HCT116 (cell line): ENCODE measurements around the gene NCMAP. TPM values are rescaled to one million over a fixed set of nuclear protein-coding genes. Genes with fewer than 3 reads are reported as not detected.

Experiments
- ATAC-seq: fragments of 200-7000 bp; cut with Tn5 transposase; 2 replicates; pipeline ENCODE4 v1.9.1; 2020; ENCODE audit warnings: mild to moderate bottlenecking, moderate library complexity
- BruUV-seq: library from RNA; stranded (reverse); fragments of 400-500 nt; replicated peaks from 2 replicates; lab custom pipeline; 2021; lab: Mats Ljungman, UMichigan
- CTCF ChIA-PET: fragments of 300-600 bp; sonication (Branson Sonifier 250); formaldehyde crosslinking; loops from one replicate; lab custom pipeline; 2021; ENCODE audit warnings: antibody characterized with exemption; lab: Charles Lee
- POLR2A ChIA-PET: fragments of 300-600, 350-600 bp; sonication (Branson Sonifier 250); formaldehyde crosslinking; loops from one replicate; lab custom pipeline; 2021; ENCODE audit warnings: antibody characterized with exemption; lab: Charles Lee
- RAD21 ChIA-PET, 2 experiments: fragments of 300-600 bp; sonication (Branson Sonifier 250); formaldehyde crosslinking; loops; one replicate each; lab custom pipeline; 2023; ENCODE audit warnings: low total read pairs in 2 of 2; ENCODE audit not compliant: uncharacterized antibody in 2 of 2, unreplicated experiment in 2 of 2, low non-redundant PET in 1 of 2; lab: Charles Lee
- DNase-seq: peaks from one replicate; pipeline ENCODE4 v3.0.0-alpha.2; 2010; ENCODE audit warnings: low read depth, low spot score
- H2AFZ ChIP-seq: fragments of 200-600 bp; shearing (Covaris generic), sonication (generic); 2 replicates; pipeline ENCODE4 v1.6.1; 2017; ENCODE audit warnings: low read depth, mixed run types, mixed read lengths, antibody characterized with exemption, low read length; ENCODE audit not compliant: poor library complexity, severe bottlenecking
- H3K27ac ChIP-seq: 2 replicates; pipeline ENCODE4 v1.5.1; 2012; ENCODE audit warnings: low read depth, low read length
- H3K27me3 ChIP-seq: fragments of 200-600 bp; sonication (generic); 2 replicates; pipeline ENCODE4 v1.6.1; 2016; ENCODE audit warnings: mixed run types, low read length, mixed read lengths; ENCODE audit not compliant: insufficient read depth
- H3K36me3 ChIP-seq, 2 experiments: fragments of 200-500 bp in 1 of 2; fragments of 200-600 bp in 1 of 2; sonication (Bioruptor generic) in 1 of 2; sonication (generic) in 1 of 2; 2 replicates each; pipeline versions ENCODE4 v1.5.1 to v1.6.1; 2014 to 2016; ENCODE audit warnings: low read length in 2 of 2, inconsistent platforms in 1 of 2, mixed read lengths in 1 of 2, mixed run types in 1 of 2; ENCODE audit not compliant: insufficient read depth in 2 of 2, control insufficient read depth in 1 of 2
- H3K4me1 ChIP-seq, 2 experiments: fragments of 200-600 bp in 1 of 2; sonication (generic) in 1 of 2; 2 replicates each; pipeline versions ENCODE4 v1.5.1 to v1.6.1; 2012 to 2017; ENCODE audit warnings: low read length in 2 of 2, inconsistent platforms in 1 of 2, mild to moderate bottlenecking in 1 of 2, mixed read lengths in 1 of 2, mixed run types in 1 of 2, moderate library complexity in 1 of 2; ENCODE audit not compliant: insufficient read depth in 2 of 2, control insufficient read depth in 1 of 2
- H3K4me2 ChIP-seq: fragments of 200-600 bp; sonication (generic); 2 replicates; pipeline ENCODE4 v1.6.1; 2017; ENCODE audit warnings: mixed run types, low read length, mixed read lengths
- H3K4me3 ChIP-seq, 2 experiments: fragments of 200-600 bp in 1 of 2; sonication (generic) in 1 of 2; replicated peaks in 1 of 2; 2 replicates each; pipeline ENCODE4 v1.5.1; 2011 to 2016; ENCODE audit warnings: low read length in 2 of 2, control low read depth in 1 of 2, low read depth in 1 of 2, mild to moderate bottlenecking in 1 of 2, mixed read lengths in 1 of 2, mixed run types in 1 of 2
- H3K79me2 ChIP-seq: fragments of 200-600 bp; sonication (generic); 2 replicates; pipeline ENCODE4 v1.6.1; 2017; ENCODE audit warnings: mild to moderate bottlenecking, mixed run types, low read length, moderate library complexity, mixed read lengths; ENCODE audit not compliant: insufficient read depth
- H3K9ac ChIP-seq: fragments of 200-600 bp; sonication (generic); 2 replicates; pipeline ENCODE4 v1.6.1; 2016; ENCODE audit warnings: low read length, mixed read lengths
- H3K9me2 ChIP-seq: fragments of 200-600 bp; sonication (generic), shearing (Covaris generic); 2 replicates; pipeline ENCODE4 v1.6.1; 2017; ENCODE audit warnings: mixed run types, mild to moderate bottlenecking, moderate library complexity; ENCODE audit not compliant: insufficient read depth
- H3K9me3 ChIP-seq, 2 experiments: fragments of 200-500 bp in 1 of 2; fragments of 200-600 bp in 1 of 2; sonication (Bioruptor generic) in 1 of 2; sonication (generic) in 1 of 2; 2 replicates each; pipeline ENCODE4 v1.6.1; 2014 to 2017; ENCODE audit warnings: low read length in 2 of 2, mixed read lengths in 2 of 2, inconsistent platforms in 1 of 2, low read depth in 1 of 2, mild to moderate bottlenecking in 1 of 2, mixed run types in 1 of 2, moderate library complexity in 1 of 2; ENCODE audit not compliant: control insufficient read depth in 1 of 2, insufficient read depth in 1 of 2
- H4K20me1 ChIP-seq: fragments of 200-600 bp; sonication (generic), shearing (Covaris generic); 2 replicates; pipeline ENCODE4 v1.6.1; 2017; ENCODE audit warnings: mixed run types, mild to moderate bottlenecking, moderate library complexity; ENCODE audit not compliant: insufficient read depth
- CBX3 ChIP-seq: IDR thresholded peaks from 2 replicates; pipeline ENCODE4 v1.6.1; 2012; ENCODE audit warnings: low read depth
- CEBPB ChIP-seq: IDR thresholded peaks from 2 replicates; pipeline ENCODE4 v1.6.1; 2012; ENCODE audit warnings: low read depth
- EGR1 ChIP-seq: IDR thresholded peaks from 2 replicates; pipeline ENCODE4 v1.6.1; 2012; ENCODE audit warnings: low read depth
- EZH2 ChIP-seq: fragments of 200-600 bp; sonication (generic); IDR thresholded peaks from 2 replicates; pipeline ENCODE4 v1.6.1; 2017; ENCODE audit warnings: antibody characterized with exemption, mixed run types
- EZH2phosphoT487 ChIP-seq: fragments of 200-600 bp; IDR thresholded peaks from 2 replicates; pipeline ENCODE4 v1.6.1; 2018; ENCODE audit warnings: antibody characterized with exemption, borderline replicate concordance
- JUND ChIP-seq: IDR thresholded peaks from 2 replicates; pipeline ENCODE4 v1.6.1; 2012
- MAX ChIP-seq: IDR thresholded peaks from 2 replicates; pipeline ENCODE4 v1.6.1; 2012
- RAD21 ChIP-seq: IDR thresholded peaks from 2 replicates; pipeline ENCODE4 v1.6.1; 2012; ENCODE audit warnings: low read depth, mild to moderate bottlenecking
- YY1 ChIP-seq: IDR thresholded peaks from 2 replicates; pipeline ENCODE4 v1.6.1; 2011; ENCODE audit warnings: low read length, low read depth, moderate library complexity, mild to moderate bottlenecking; ENCODE audit not compliant: insufficient replicate concordance; ENCODE audit errors: extremely low read depth
- ZBTB33 ChIP-seq: IDR thresholded peaks from 2 replicates; pipeline ENCODE4 v1.6.1; 2011; ENCODE audit warnings: mild to moderate bottlenecking, low read length, moderate library complexity; ENCODE audit not compliant: insufficient replicate concordance; ENCODE audit errors: extremely low read depth
- ZFX ChIP-seq: fragments of 450-650 bp; IDR thresholded peaks from 2 replicates; pipeline ENCODE4 v1.6.1; 2017
- ZNF274 ChIP-seq: fragments of 200-500 bp; sonication (Bioruptor generic); IDR thresholded peaks from 2 replicates; pipeline ENCODE4 v1.6.1; 2014; ENCODE audit warnings: mild to moderate bottlenecking, low read depth, low read length, inconsistent platforms
- intact Hi-C: fragments of 100-400 bp; cut with micrococcal nuclease; formaldehyde crosslinking; loops from 2 replicates; pipeline ENCODE4 v1.10.0; 2022
- total RNA-seq: library from RNA; stranded (reverse); gene quantifications from one replicate; pipeline ENCODE4 v1.2.1, GENCODE V29; 2021; ENCODE audit not compliant: unreplicated experiment
- TF ChIP-seq, protein P1 (sequence below): IDR thresholded peaks from 2 replicates; pipeline ENCODE4 v1.6.1; 2012; ENCODE audit warnings: low read depth
- TF ChIP-seq, protein P2 (sequence below), 3 experiments: fragments of 200-600 bp in 1 of 3; sonication (generic) in 1 of 3; IDR thresholded peaks in 2 of 3; conservative IDR thresholded peaks in 1 of 3; 2 replicates each; pipeline ENCODE4 v1.5.1; 2012 to 2017; ENCODE audit warnings: low read depth in 2 of 3, low read length in 2 of 3, antibody characterized with exemption in 1 of 3, borderline replicate concordance in 1 of 3, control low read depth in 1 of 3, mild to moderate bottlenecking in 1 of 3, mixed read lengths in 1 of 3, mixed run types in 1 of 3, moderate library complexity in 1 of 3; ENCODE audit not compliant: insufficient read depth in 1 of 3

Gene NCMAP
- total RNA-seq, 1 experiment from 2014 or later = 0.84 TPM

DNA sequence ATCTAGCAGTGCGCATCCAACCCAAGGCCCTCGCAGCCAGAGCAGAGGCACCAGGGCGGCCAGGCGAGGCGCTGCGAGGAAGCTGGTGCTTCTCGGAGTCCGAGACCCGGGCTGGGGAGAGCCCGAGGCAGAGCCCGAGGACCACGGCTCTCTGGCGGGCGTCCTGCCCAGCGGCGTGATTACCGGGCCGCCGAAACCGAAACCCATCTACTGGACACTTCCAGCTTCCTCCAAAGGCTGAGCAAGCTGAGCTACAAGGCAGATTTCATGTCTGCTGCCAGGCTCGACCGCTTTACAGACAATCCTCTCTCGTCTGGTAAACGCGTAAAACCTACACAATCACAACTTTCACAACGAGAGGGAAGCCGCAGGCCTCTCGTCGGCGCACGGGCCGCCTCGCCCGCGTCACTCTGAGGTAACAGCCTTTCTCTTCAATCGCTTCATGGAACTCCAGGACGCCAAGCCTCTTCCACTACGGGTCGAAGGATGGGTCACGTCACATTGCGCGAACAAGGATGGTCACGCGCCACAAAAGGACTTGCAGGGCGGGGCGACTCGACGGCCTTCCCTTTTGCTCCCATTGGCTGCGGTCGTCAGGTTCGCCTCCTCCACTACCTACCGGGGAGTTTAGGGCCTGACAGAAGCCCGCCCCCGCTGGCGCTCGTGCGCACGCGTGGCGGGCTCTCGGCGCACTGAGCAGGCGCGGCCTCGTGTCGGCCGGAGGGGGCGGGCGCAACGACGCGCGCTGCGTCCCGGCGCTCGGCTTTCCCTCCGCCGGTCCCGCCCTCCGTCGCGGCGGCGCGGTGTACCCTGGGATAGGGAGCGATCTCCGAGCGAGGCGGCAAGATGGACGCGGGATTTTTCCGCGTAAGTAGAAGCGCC is 86.8 kb downstream of the NCMAP start, which contains the start of gene SRRM1 (continued):
- TF ChIP-seq ZNF274 = no peak
- TF ChIP-seq EZH2phosphoT487 = no peak
- peak; percentile 79 for TF ChIP-seq MAX
- TF ChIP-seq EGR1 = peak; percentile 97

DNA sequence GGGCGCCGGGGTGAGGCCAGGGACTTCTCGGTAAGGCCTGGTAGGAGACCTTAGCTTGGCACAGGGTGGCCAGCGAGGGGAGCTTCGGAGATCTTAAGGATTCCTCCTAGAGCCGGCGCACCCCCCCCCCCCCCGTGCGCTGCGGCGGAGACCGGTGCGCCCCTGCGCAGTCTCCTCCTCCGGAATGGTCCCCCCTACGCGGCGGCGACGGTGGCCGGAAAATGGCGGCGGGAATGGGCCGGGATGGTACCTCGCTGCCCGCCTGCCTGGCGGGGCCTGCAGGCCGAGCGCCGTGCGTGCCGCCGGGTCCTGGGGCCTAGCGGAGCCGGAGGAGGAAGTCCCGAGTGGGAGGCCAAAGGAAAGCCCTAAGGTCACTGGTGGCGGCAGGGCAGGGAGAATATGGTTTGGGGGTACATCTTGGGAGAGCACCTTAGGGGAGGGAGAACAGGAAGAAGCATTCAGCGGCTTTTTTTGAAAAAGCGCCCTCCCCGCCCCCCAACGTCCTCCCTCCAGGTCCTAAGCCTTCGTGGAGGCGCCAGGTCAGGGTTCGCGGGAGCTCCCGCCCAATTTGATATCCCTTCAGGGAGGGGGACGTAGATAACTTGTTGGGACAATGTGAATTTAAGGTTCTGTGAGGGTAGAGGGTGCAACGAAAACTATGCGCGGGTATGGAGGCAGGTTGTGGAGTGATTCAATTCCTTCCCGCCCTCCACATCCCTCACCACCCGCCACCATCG is 87.6 kb downstream of the NCMAP start:
- H3K4me3 ChIP-seq = peak overlapping the region; percentile 76 to 92
- ATAC-seq (peak; percentile 51), DNase-seq (no peak)
- H3K4me1 ChIP-seq = peaks cover 21 to 26% of the 10 kb centered on the region in 2 experiments; a peak in 3 of 4 replicates
- H3K27me3 ChIP-seq = no peaks in the 10 kb centered on the region
- H2AFZ ChIP-seq = no peak overlapping the region
- intact Hi-C loops = no loop called here
- CTCF ChIA-PET = no interaction called here
- H3K27ac ChIP-seq = peak overlapping the region; percentile 91
- no TSS peak for BruUV-seq
- no peaks in the 10 kb centered on the region for H3K9me2 ChIP-seq
- H3K9ac ChIP-seq = peak overlapping the region; percentile 96
- H4K20me1 ChIP-seq = peaks cover 26% of the 10 kb centered on the region; the same call in 1 of the 2 replicates
- POLR2A ChIA-PET = no interaction called here
- RAD21 ChIA-PET = interaction anchor here in 1 of 2 experiments (0.6 kb wide), 1 partner anchor 252 kb away, joined by 3 read pairs; no protein-coding TSS in a partner anchor
- no peaks in the 10 kb centered on the region for H3K9me3 ChIP-seq
- H3K4me2 ChIP-seq = peak overlapping the region; percentile 88
- peaks cover 25 to 31% of the 10 kb centered on the region in 2 experiments for H3K36me3 ChIP-seq
- peaks cover 54% of the 10 kb centered on the region for H3K79me2 ChIP-seq
- no peak for TF ChIP-seq JUND
- TF ChIP-seq, protein P1, sequence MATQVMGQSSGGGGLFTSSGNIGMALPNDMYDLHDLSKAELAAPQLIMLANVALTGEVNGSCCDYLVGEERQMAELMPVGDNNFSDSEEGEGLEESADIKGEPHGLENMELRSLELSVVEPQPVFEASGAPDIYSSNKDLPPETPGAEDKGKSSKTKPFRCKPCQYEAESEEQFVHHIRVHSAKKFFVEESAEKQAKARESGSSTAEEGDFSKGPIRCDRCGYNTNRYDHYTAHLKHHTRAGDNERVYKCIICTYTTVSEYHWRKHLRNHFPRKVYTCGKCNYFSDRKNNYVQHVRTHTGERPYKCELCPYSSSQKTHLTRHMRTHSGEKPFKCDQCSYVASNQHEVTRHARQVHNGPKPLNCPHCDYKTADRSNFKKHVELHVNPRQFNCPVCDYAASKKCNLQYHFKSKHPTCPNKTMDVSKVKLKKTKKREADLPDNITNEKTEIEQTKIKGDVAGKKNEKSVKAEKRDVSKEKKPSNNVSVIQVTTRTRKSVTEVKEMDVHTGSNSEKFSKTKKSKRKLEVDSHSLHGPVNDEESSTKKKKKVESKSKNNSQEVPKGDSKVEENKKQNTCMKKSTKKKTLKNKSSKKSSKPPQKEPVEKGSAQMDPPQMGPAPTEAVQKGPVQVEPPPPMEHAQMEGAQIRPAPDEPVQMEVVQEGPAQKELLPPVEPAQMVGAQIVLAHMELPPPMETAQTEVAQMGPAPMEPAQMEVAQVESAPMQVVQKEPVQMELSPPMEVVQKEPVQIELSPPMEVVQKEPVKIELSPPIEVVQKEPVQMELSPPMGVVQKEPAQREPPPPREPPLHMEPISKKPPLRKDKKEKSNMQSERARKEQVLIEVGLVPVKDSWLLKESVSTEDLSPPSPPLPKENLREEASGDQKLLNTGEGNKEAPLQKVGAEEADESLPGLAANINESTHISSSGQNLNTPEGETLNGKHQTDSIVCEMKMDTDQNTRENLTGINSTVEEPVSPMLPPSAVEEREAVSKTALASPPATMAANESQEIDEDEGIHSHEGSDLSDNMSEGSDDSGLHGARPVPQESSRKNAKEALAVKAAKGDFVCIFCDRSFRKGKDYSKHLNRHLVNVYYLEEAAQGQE = no peak
- TF ChIP-seq ZFX = peak; percentile 87
- no peak for TF ChIP-seq CBX3
- TF ChIP-seq CEBPB = no peak
- no peak for TF ChIP-seq YY1
- TF ChIP-seq, protein P2, sequence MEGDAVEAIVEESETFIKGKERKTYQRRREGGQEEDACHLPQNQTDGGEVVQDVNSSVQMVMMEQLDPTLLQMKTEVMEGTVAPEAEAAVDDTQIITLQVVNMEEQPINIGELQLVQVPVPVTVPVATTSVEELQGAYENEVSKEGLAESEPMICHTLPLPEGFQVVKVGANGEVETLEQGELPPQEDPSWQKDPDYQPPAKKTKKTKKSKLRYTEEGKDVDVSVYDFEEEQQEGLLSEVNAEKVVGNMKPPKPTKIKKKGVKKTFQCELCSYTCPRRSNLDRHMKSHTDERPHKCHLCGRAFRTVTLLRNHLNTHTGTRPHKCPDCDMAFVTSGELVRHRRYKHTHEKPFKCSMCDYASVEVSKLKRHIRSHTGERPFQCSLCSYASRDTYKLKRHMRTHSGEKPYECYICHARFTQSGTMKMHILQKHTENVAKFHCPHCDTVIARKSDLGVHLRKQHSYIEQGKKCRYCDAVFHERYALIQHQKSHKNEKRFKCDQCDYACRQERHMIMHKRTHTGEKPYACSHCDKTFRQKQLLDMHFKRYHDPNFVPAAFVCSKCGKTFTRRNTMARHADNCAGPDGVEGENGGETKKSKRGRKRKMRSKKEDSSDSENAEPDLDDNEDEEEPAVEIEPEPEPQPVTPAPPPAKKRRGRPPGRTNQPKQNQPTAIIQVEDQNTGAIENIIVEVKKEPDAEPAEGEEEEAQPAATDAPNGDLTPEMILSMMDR (IDR thresholded peaks at IDR 0.05 in 2 of 3, conservative IDR thresholded peaks at IDR 0.05 in 1 of 3; ENCODE audit: borderline replicate concordance in 1 of 3, insufficient read depth in 1 of 3, low read depth in 2 of 3, low read length in 2 of 3) = no peak
- TF ChIP-seq EZH2 = no peak
- no peak for TF ChIP-seq RAD21
- no peak for TF ChIP-seq EZH2phosphoT487
- TF ChIP-seq ZBTB33 = no peak
